Spleen (tissue), 11 donors: ENCODE data around the gene ARHGEF40. TPM values are rescaled to one million over a fixed set of nuclear protein-coding genes. Genes with fewer than 3 reads are reported as not detected.
"Not testable (repeated sequence)": the region's sequence is repeated elsewhere in the genome, so short reads cannot be mapped to it uniquely, and the experiment has no call there.

ENCODE experiments used
- DNase-seq: peaks from one replicate; pipeline ENCODE4 v3.0.0-alpha.2; 2020
- H3K27ac ChIP-seq, 8 donors: fragments of 200-600 bp; sonication (generic) in 7 of 8; 1 replicate in 4 of 8; 2 replicates in 4 of 8; pipeline versions ENCODE4 v1.5.0 to v1.8.0; 2016 to 2021; ENCODE audit warnings: inconsistent platforms in 4 of 8, mild to moderate bottlenecking in 4 of 8, moderate library complexity in 1 of 8
- H3K27me3 ChIP-seq, 7 donors: fragments of 200-600 bp; sonication (generic) in 6 of 7; replicated peaks in 1 of 7; 1 replicate in 4 of 7; 2 replicates in 3 of 7; pipeline versions ENCODE4 v1.5.0 to v1.8.0; 2016 to 2021; ENCODE audit warnings: inconsistent platforms in 3 of 7, mild to moderate bottlenecking in 1 of 7
- H3K36me3 ChIP-seq, 6 donors: fragments of 200-600 bp; sonication (generic) in 5 of 6; 1 replicate in 4 of 6; 2 replicates in 2 of 6; pipeline versions ENCODE4 v1.5.0 to v1.8.0; 2016 to 2021; ENCODE audit warnings: inconsistent platforms in 2 of 6
- H3K4me1 ChIP-seq, 6 donors: fragments of 200-600 bp; sonication (generic) in 5 of 6; 1 replicate in 3 of 6; 2 replicates in 3 of 6; pipeline versions ENCODE4 v1.5.0 to v1.8.0; 2016 to 2021; ENCODE audit warnings: inconsistent platforms in 3 of 6
- H3K4me3 ChIP-seq, 8 donors: fragments of 200-600 bp; sonication (generic) in 7 of 8; 1 replicate in 4 of 8; 2 replicates in 4 of 8; pipeline versions ENCODE4 v1.5.0 to v1.8.0; 2016 to 2021; ENCODE audit warnings: inconsistent platforms in 4 of 8, mild to moderate bottlenecking in 4 of 8, moderate library complexity in 2 of 8
- H3K9me3 ChIP-seq, 8 donors: fragments of 200-600 bp; sonication (generic) in 7 of 8; 1 replicate in 4 of 8; 2 replicates in 4 of 8; pipeline versions ENCODE4 v1.5.0 to v1.8.0; 2016 to 2021; ENCODE audit warnings: inconsistent platforms in 4 of 8
- CTCF ChIP-seq, 11 experiments: fragments of 200-600 bp in 7 of 11; fragments of 450-650 bp in 4 of 11; sonication (generic) in 4 of 11; IDR thresholded peaks in 8 of 11; conservative IDR thresholded peaks in 3 of 11; 1 replicate in 7 of 11; 2 replicates in 4 of 11; pipeline versions ENCODE4 v1.4.0 to v1.8.0; 2016 to 2021; ENCODE audit warnings: antibody characterized with exemption in 11 of 11, inconsistent platforms in 4 of 11, mild to moderate bottlenecking in 1 of 11
- POLR2A ChIP-seq, 3 donors: fragments of 450-650 bp; IDR thresholded peaks; one replicate each; pipeline ENCODE4 v1.5.1; 2017; ENCODE audit warnings: antibody characterized with exemption in 3 of 3, mild to moderate bottlenecking in 1 of 3
- POLR2AphosphoS5 ChIP-seq, 3 donors: sonication (generic); formaldehyde crosslinking; IDR thresholded peaks; one replicate each; pipeline ENCODE4 v1.5.1; 2017; ENCODE audit warnings: antibody characterized with exemption in 3 of 3
- WGBS, 5 donors: extraction: QIAGEN DNeasy Blood & Tissue Kit in 3 of 5; methylation state at CpG; one replicate each; pipeline versions ENCODE4 v1.1.5 to v1.1.7; 2013 to 2018; 5-methylcytosine and 5-hydroxymethylcytosine counted together
- intact Hi-C: fragments of 100-400 bp; cut with DNase I; formaldehyde crosslinking; loops from one replicate; pipeline ENCODE4 v1.15.0; 2023; ENCODE audit warnings: low total_unique reads
- polyA plus RNA-seq, 3 donors: library from polyadenylated mRNA; stranded (reverse); fragments of 200-250 nt; gene quantifications; one replicate each; pipeline ENCODE4 v1.2.1, GENCODE V29; 2013
- total RNA-seq, 7 donors: library from RNA; depleted of rRNA in 3 of 7; stranded (reverse); fragments of >200 nt in 3 of 7; fragmentation: NEBNext Ultra II Directional in 4 of 7; extraction: Animal tissue kit (Norgen Biotek cat#: 25700) in 4 of 7; gene quantifications; one replicate each; pipeline versions ENCODE4 v1.1.0 to v1.2.1, GENCODE V29; 2016 to 2021
- donor health status: healthy with polysubstance abuse.
- donor health status: DM: no; HTN: no; CAD: no; lungs with moderate emphysema.
- donor health status: DM: no; HTN: no; CAD: no.
- donor health status: Bipolar disorder and iron deficiency.
- donor health status: healthy.
- donor health status: DM: no; HTN: no; CAD: no.
- donor health status: DM: yes; HTN: yes; CAD: no.

Gene ARHGEF40
- total and polyA plus RNA-seq, 10 donors: 9.8 to 151 (median 92.5) TPM

GRCh38 chr14:21040370-21040925 is 29.7 kb upstream of the ARHGEF40 start:
- Histone ChIP-seq H3K36me3 (no peaks in the 10 kb centered on the region), H3K4me1 (peaks cover 14 to 53% (median 35%) of the 10 kb centered on the region in 6 donors), H3K27ac (peak overlapping the region in 1 of 8 donors; percentile 76), H3K27me3 (no peaks in the 10 kb centered on the region), H3K4me3 (no peak overlapping the region), H3K9me3 (no peaks in the 10 kb centered on the region)
- TF ChIP-seq POLR2AphosphoS5 (IDR thresholded peaks at IDR 0.05) (no peak), CTCF (IDR thresholded peaks at IDR 0.05 in 8 of 11, conservative IDR thresholded peaks at IDR 0.05 in 3 of 11) (no peak), POLR2A (IDR thresholded peaks at IDR 0.05) (no peak)
- DNase-seq: peak; percentile 19
- intact Hi-C loops: no loop called here
- WGBS, 5 donors: 71 to 86% (median 79%) methylated on average over 8 of the region's 8 CpGs

GRCh38 chr14:21040941-21041340 is 29.2 kb upstream of the ARHGEF40 start:
- H3K4me3 ChIP-seq, H3K27ac ChIP-seq, H3K9me3 ChIP-seq, H3K36me3 ChIP-seq, H3K27me3 ChIP-seq, intact Hi-C loops: not testable (repeated sequence)
- H3K4me1 ChIP-seq: peaks cover 14 to 53% (median 35%) of the 10 kb centered on the region in 6 donors
- peak; percentile 16 for DNase-seq
- WGBS, 5 donors: 78 to 88% (median 83%) methylated on average over 3 of the region's 3 CpGs

- peaks cover 14 to 53% (median 35%) of the 10 kb centered on the region in 6 donors for H3K4me1 ChIP-seq
- no peaks in the 10 kb centered on the region for H3K27me3 ChIP-seq
- H3K27ac ChIP-seq: peak within 1 kb of the TSS in 5 of 8 donors; percentile 52 to 72 (median 59)
- TF ChIP-seq CTCF (IDR thresholded peaks at IDR 0.05 in 8 of 11, conservative IDR thresholded peaks at IDR 0.05 in 3 of 11) (no peak), POLR2A (IDR thresholded peaks at IDR 0.05) (no peak), POLR2AphosphoS5 (IDR thresholded peaks at IDR 0.05) (no peak)
- no peaks in the 10 kb centered on the region for H3K36me3 ChIP-seq
- 64 to 83% (median 68%) methylated on average over 11 of the region's 11 CpGs for WGBS, 5 donors
- DNase-seq: peak; percentile 20
- no peaks in the 10 kb centered on the region for H3K9me3 ChIP-seq
- intact Hi-C loops: no loop called here
- H3K4me3 ChIP-seq: no peak within 1 kb of the TSS
Observed at GRCh38 chr14:21041676-21042433, 28.2 kb upstream of the ARHGEF40 start, which contains the start of gene RNASE7. Gene RNASE7, plus strand, starts transcription at chr14:21042362. Its CDS starts 631 bp downstream, at chr14:21042993.

GRCh38 chr14:21042918-21043317 is 27.2 kb upstream of the ARHGEF40 start:
- Histone ChIP-seq H3K27ac (peak overlapping the region in 5 of 8 donors; percentile 52 to 72 (median 59)), H3K36me3 (no peaks in the 10 kb centered on the region), H3K9me3 (no peaks in the 10 kb centered on the region), H3K27me3 (no peaks in the 10 kb centered on the region), H3K4me1 (peaks cover 14 to 61% (median 37%) of the 10 kb centered on the region in 6 donors), H3K4me3 (no peak overlapping the region)
- intact Hi-C loops: no loop called here
- WGBS, 5 donors: 40 to 52% (median 47%) methylated on average over 8 of the region's 8 CpGs
- no peak for DNase-seq
- TF ChIP-seq POLR2AphosphoS5 (IDR thresholded peaks at IDR 0.05) (no peak), POLR2A (IDR thresholded peaks at IDR 0.05) (no peak), CTCF (IDR thresholded peaks at IDR 0.05 in 8 of 11, conservative IDR thresholded peaks at IDR 0.05 in 3 of 11) (no peak)
